Aorta (tissue), 5 donors: ENCODE results near the gene MEIOB. TPM values are rescaled to one million over a fixed set of nuclear protein-coding genes. Genes with fewer than 3 reads are reported as not detected.
A peak's percentile ranks its signal among the peaks of the same experiment; 100 is the strongest.

ENCODE experiments used
- ATAC-seq: fragments of 200-7000 bp; cut with Tn5 transposase; one replicate; pipeline ENCODE4 v1.9.1; 2022; ENCODE audit warnings: moderate library complexity; ENCODE audit not compliant: low FRiP score
- DNase-seq, 2 donors: peaks; one replicate each; pipeline ENCODE4 v3.0.0-alpha.2; 2020
- H3K27ac ChIP-seq, 2 donors: one replicate each; pipeline ENCODE4 v1.5.1; 2013; ENCODE audit warnings: low read length in 2 of 2, mild to moderate bottlenecking in 2 of 2, moderate library complexity in 2 of 2, control low read depth in 1 of 2, inconsistent platforms in 1 of 2, low read depth in 1 of 2
- H3K27me3 ChIP-seq, 2 donors: one replicate each; pipeline ENCODE4 v1.6.1; 2013; ENCODE audit warnings: control low read depth in 1 of 2, low read length in 1 of 2, mild to moderate bottlenecking in 1 of 2, moderate library complexity in 1 of 2; ENCODE audit not compliant: insufficient read depth in 2 of 2, control insufficient read depth in 1 of 2
- H3K36me3 ChIP-seq, 2 donors: one replicate each; pipeline ENCODE4 v1.6.1; 2013; ENCODE audit warnings: control low read depth in 1 of 2, low read length in 1 of 2, mild to moderate bottlenecking in 1 of 2; ENCODE audit not compliant: insufficient read depth in 2 of 2, control insufficient read depth in 1 of 2
- H3K4me1 ChIP-seq, 2 donors: one replicate each; pipeline ENCODE4 v1.6.1; 2013; ENCODE audit warnings: low read length in 2 of 2, control low read depth in 1 of 2, mild to moderate bottlenecking in 1 of 2, moderate library complexity in 1 of 2; ENCODE audit not compliant: insufficient read depth in 2 of 2, control insufficient read depth in 1 of 2
- H3K4me3 ChIP-seq, 2 donors: one replicate each; pipeline ENCODE4 v1.5.1; 2013; ENCODE audit warnings: low read length in 2 of 2, control low read depth in 1 of 2, mild to moderate bottlenecking in 1 of 2
- H3K9me3 ChIP-seq: one replicate; pipeline ENCODE4 v1.6.1; 2013; ENCODE audit warnings: mild to moderate bottlenecking, low read length; ENCODE audit not compliant: control insufficient read depth
- WGBS, 2 donors: extraction: QIAGEN DNeasy Blood & Tissue Kit; methylation state at CpG; one replicate each; pipeline ENCODE4 v1.1.7; 2013; 5-methylcytosine and 5-hydroxymethylcytosine counted together
- intact Hi-C, 2 donors: fragments of 100-400 bp; cut with DNase I; formaldehyde crosslinking; loops; one replicate each; pipeline versions ENCODE4 v1.14.2 to v1.15.0; 2022
- polyA plus RNA-seq, 2 donors: library from polyadenylated mRNA; stranded (reverse); fragments of 200-250 nt; gene quantifications; one replicate each; pipeline ENCODE4 v1.2.3, GENCODE V29; 2013
- total RNA-seq, 2 donors: library from RNA; stranded (reverse); fragmentation: NEBNext Ultra II Directional; extraction: Animal tissue kit (Norgen Biotek cat#: 25700); gene quantifications; one replicate each; pipeline ENCODE4 v1.2.1, GENCODE V29; 2021
- donor health status: healthy with polysubstance abuse.
- donor health status: Bipolar disorder and iron deficiency.
- donor health status: DM: no; HTN: no; CAD: no.
- donor health status: DM: no; HTN: no; CAD: no.
- donor health status: DM: yes; HTN: yes; CAD: no.

The MEIOB gene
- total and polyA plus RNA-seq, 4 donors = not detected

GRCh38 chr16:1791256-1791942 lies 80.6 kb downstream of the MEIOB start:
- ATAC-seq = no peak
- peak; percentile 45 to 73 for DNase-seq
- Histone ChIP-seq H3K27me3 (no peaks in the 10 kb centered on the region), H3K27ac (no peak overlapping the region), H3K4me1 (no peaks in the 10 kb centered on the region), H3K9me3 (no peaks in the 10 kb centered on the region), H3K4me3 (no peak overlapping the region), H3K36me3 (no peaks in the 10 kb centered on the region)
- intact Hi-C loops = no loop called here
- 94 to 95% methylated on average over 48 to 53 of the region's 53 CpGs for WGBS, 2 donors

- no peaks in the 10 kb centered on the region for H3K9me3 ChIP-seq
- WGBS, 2 donors = 94% methylated on average over 38 to 44 of the region's 44 CpGs
- DNase-seq (peak; percentile 42 to 61), ATAC-seq (no peak)
- H3K4me1 ChIP-seq = no peaks in the 10 kb centered on the region
- no peak overlapping the region for H3K27ac ChIP-seq
- H3K4me3 ChIP-seq = no peak overlapping the region
- H3K27me3 ChIP-seq = no peaks in the 10 kb centered on the region
- H3K36me3 ChIP-seq = no peaks in the 10 kb centered on the region
- intact Hi-C loops = no loop called here
Observed at GRCh38 chr16:1790611-1791255, 81.2 kb downstream of the MEIOB start.

- Histone ChIP-seq H3K36me3 (no peaks in the 10 kb centered on the region), H3K27me3 (no peaks in the 10 kb centered on the region), H3K4me3 (no peak overlapping the region), H3K4me1 (no peaks in the 10 kb centered on the region), H3K9me3 (no peaks in the 10 kb centered on the region), H3K27ac (no peak overlapping the region)
- DNase-seq (peak; percentile 42 to 57), ATAC-seq (no peak)
- intact Hi-C loops = no loop called here
- WGBS, 2 donors = 93% methylated on average over 15 of the region's 15 CpGs
Observed at GRCh38 chr16:1790261-1790610, 81.7 kb downstream of the MEIOB start.

- 88 to 91% methylated on average over 25 of the region's 25 CpGs for whole genome bisulfite sequencing, 2 donors
- H3K27ac ChIP-seq = no peak overlapping the region
- H3K4me3 ChIP-seq = no peak overlapping the region
- no peaks in the 10 kb centered on the region for H3K9me3 ChIP-seq
- no peaks in the 10 kb centered on the region for H3K36me3 ChIP-seq
- intact Hi-C loops = no loop called here
- no peak for ATAC-seq
- H3K4me1 ChIP-seq = no peaks in the 10 kb centered on the region
- H3K27me3 ChIP-seq = no peaks in the 10 kb centered on the region
- DNase-seq = peak; percentile 44 to 65
Observed at GRCh38 chr16:1789643-1790045, 82.3 kb downstream of the MEIOB start.

GRCh38 chr16:1788708-1789100 lies 83.3 kb downstream of the MEIOB start:
- intact Hi-C loops = no loop called here
- WGBS, 2 donors = 44 to 55% methylated on average over 19 of the region's 19 CpGs
- H3K36me3 ChIP-seq = no peaks in the 10 kb centered on the region
- no peaks in the 10 kb centered on the region for H3K9me3 ChIP-seq
- no peak overlapping the region for H3K4me3 ChIP-seq
- no peak overlapping the region for H3K27ac ChIP-seq
- H3K4me1 ChIP-seq = no peaks in the 10 kb centered on the region
- ATAC-seq (no peak), DNase-seq (peak; percentile 42 to 66)
- no peaks in the 10 kb centered on the region for H3K27me3 ChIP-seq

GRCh38 chr16:1788095-1788707 lies 83.8 kb downstream of the MEIOB start:
- Histone ChIP-seq H3K36me3 (no peaks in the 10 kb centered on the region), H3K4me3 (no peak overlapping the region), H3K27ac (no peak overlapping the region), H3K4me1 (no peaks in the 10 kb centered on the region), H3K27me3 (no peaks in the 10 kb centered on the region), H3K9me3 (no peaks in the 10 kb centered on the region)
- intact Hi-C loops = no loop called here
- DNase-seq (peak; percentile 43 to 59), ATAC-seq (no peak)
- WGBS, 2 donors = 91 to 92% methylated on average over 37 to 38 of the region's 38 CpGs

- no peaks in the 10 kb centered on the region for H3K36me3 ChIP-seq
- no peak for ATAC-seq
- no peaks in the 10 kb centered on the region for H3K27me3 ChIP-seq
- H3K4me1 ChIP-seq = no peaks in the 10 kb centered on the region
- no peak overlapping the region for H3K27ac ChIP-seq
- H3K9me3 ChIP-seq = no peaks in the 10 kb centered on the region
- DNase-seq = peak; percentile 44 to 71
- WGBS, 2 donors = 91 to 92% methylated on average over 44 of the region's 44 CpGs
- intact Hi-C loops = no loop called here
- no peak overlapping the region for H3K4me3 ChIP-seq
Observed at GRCh38 chr16:1787322-1788094, 84.5 kb downstream of the MEIOB start.

GRCh38 chr16:1787056-1787321 lies 85.0 kb downstream of the MEIOB start:
- H3K27ac ChIP-seq = no peak overlapping the region
- H3K27me3 ChIP-seq = no peaks in the 10 kb centered on the region
- no peaks in the 10 kb centered on the region for H3K36me3 ChIP-seq
- intact Hi-C loops = no loop called here
- H3K9me3 ChIP-seq = no peaks in the 10 kb centered on the region
- no peak for ATAC-seq
- H3K4me1 ChIP-seq = no peaks in the 10 kb centered on the region
- no peak overlapping the region for H3K4me3 ChIP-seq
- DNase-seq = peak in 1 of 2 donors; percentile 61
- 84 to 85% methylated on average over 6 of the region's 6 CpGs for WGBS, 2 donors
